Measurements from ENCODE around the gene ITSN2. TPM values are rescaled to one million over a fixed set of nuclear protein-coding genes. Genes with fewer than 3 reads are reported as not detected.

ITSN2 gene
- total and polyA plus RNA-seq, 2 donors (not counting 1 experiment from before 2014, with no cell fraction given): 23.1 to 43.4 TPM

GRCh38 chr2:24301599-24301998 is 58.7 kb downstream of the ITSN2 start:
- H4K20me1 ChIP-seq (ENCODE audit: control insufficient read depth, extremely low read depth, insufficient read depth, low read length): no peaks in the 10 kb centered on the region
- no peak overlapping the region for H3K9ac ChIP-seq (ENCODE audit: insufficient read depth, low read length)
- no peaks in the 10 kb centered on the region for H3K9me3 ChIP-seq (ENCODE audit: control insufficient read depth, insufficient read depth, low read depth, low read length)
- TF ChIP-seq EZH2 (IDR thresholded peaks at IDR 0.05; ENCODE audit: low read length, missing control alignments): no peak
- no peak for TF ChIP-seq CTCF (conservative IDR thresholded peaks at IDR 0.05 in 1 of 2, IDR thresholded peaks at IDR 0.05 in 1 of 2; ENCODE audit: low read depth in 1 of 2, low read length in 2 of 2)
- no peak overlapping the region for H3K4me2 ChIP-seq (ENCODE audit: extremely low read depth, insufficient read depth, low read length)
- H3K27me3 ChIP-seq (ENCODE audit: control insufficient read depth, insufficient read depth, low read length): no peaks in the 10 kb centered on the region
- H3K4me1 ChIP-seq (ENCODE audit: control insufficient read depth, extremely low read depth, insufficient read depth, low read length): no peaks in the 10 kb centered on the region
- no peak overlapping the region for H2AFZ ChIP-seq (ENCODE audit: low read length)
- no peak overlapping the region for H3K4me3 ChIP-seq (replicated peaks in 1 of 4; ENCODE audit: control extremely low read depth in 1 of 4, insufficient read depth in 1 of 4, low read depth in 3 of 4, low read length in 4 of 4)
- H3K36me3 ChIP-seq (ENCODE audit: control insufficient read depth, insufficient read depth, low read length): peaks cover 4% of the 10 kb centered on the region
- no peak for DNase-seq (ENCODE audit: low read depth in 2 of 2)
- H3K79me2 ChIP-seq (ENCODE audit: control insufficient read depth, insufficient read depth, low read length): no peaks in the 10 kb centered on the region
- H3K27ac ChIP-seq (ENCODE audit: insufficient read depth, low read length): no peak overlapping the region

DNA sequence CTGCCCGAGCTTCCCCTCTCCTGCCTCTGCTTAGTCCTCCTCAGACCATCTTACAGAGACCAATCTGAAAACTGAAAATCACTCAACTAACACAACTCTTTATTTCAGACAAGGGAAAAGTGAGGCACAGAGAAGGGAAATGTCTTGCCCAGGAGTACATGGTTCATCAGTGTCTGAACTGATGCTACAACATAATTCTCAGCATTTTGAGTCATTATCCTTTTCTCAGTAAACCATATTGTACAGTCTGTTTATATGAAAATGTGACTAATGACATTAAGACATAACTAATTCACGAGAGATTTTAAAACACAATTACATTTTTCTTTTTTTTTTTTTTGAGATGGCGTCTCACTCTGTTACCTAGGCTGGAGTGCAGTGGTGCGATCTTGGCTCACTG is 62.7 kb downstream of the ITSN2 start:
- Histone ChIP-seq H4K20me1 (ENCODE audit: control insufficient read depth, extremely low read depth, insufficient read depth, low read length) (no peaks in the 10 kb centered on the region), H3K9ac (ENCODE audit: insufficient read depth, low read length) (no peak overlapping the region), H3K27me3 (ENCODE audit: control insufficient read depth, insufficient read depth, low read length) (no peaks in the 10 kb centered on the region), H3K27ac (ENCODE audit: insufficient read depth, low read length) (no peak overlapping the region), H2AFZ (ENCODE audit: low read length) (no peak overlapping the region), H3K4me3 (replicated peaks in 1 of 4; ENCODE audit: control extremely low read depth in 1 of 4, insufficient read depth in 1 of 4, low read depth in 3 of 4, low read length in 4 of 4) (no peak overlapping the region), H3K4me1 (ENCODE audit: control insufficient read depth, extremely low read depth, insufficient read depth, low read length) (no peaks in the 10 kb centered on the region), H3K4me2 (ENCODE audit: extremely low read depth, insufficient read depth, low read length) (no peak overlapping the region), H3K79me2 (ENCODE audit: control insufficient read depth, insufficient read depth, low read length) (no peaks in the 10 kb centered on the region), H3K36me3 (ENCODE audit: control insufficient read depth, insufficient read depth, low read length) (peaks cover 4% of the 10 kb centered on the region), H3K9me3 (ENCODE audit: control insufficient read depth, insufficient read depth, low read depth, low read length) (no peaks in the 10 kb centered on the region)
- DNase-seq (ENCODE audit: low read depth in 2 of 2): no peak
- TF ChIP-seq CTCF (conservative IDR thresholded peaks at IDR 0.05 in 1 of 2, IDR thresholded peaks at IDR 0.05 in 1 of 2; ENCODE audit: low read depth in 1 of 2, low read length in 2 of 2) (no peak), EZH2 (IDR thresholded peaks at IDR 0.05; ENCODE audit: low read length, missing control alignments) (no peak)

DNA sequence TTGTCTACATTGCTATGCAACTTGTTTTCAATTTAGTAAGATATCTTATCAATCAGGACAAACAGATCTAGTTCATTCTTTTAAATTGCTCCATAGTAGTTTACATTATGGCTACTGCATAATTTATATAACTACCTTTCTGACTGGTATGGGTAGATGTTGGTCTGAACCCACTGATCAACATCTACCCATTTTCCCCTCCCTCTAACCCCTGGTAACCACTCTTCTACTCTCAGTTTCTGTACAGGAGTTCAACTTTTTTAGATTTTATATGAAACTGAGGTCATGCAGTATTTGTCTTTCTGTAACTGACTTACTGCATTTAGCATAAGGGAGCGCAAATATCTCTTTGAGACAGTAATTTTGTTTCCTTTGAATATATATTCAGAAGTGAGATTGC is 73.2 kb downstream of the ITSN2 start:
- H3K79me2 ChIP-seq (ENCODE audit: control insufficient read depth, insufficient read depth, low read length): no peaks in the 10 kb centered on the region
- no peaks in the 10 kb centered on the region for H3K27me3 ChIP-seq (ENCODE audit: control insufficient read depth, insufficient read depth, low read length)
- no peak overlapping the region for H3K4me3 ChIP-seq (replicated peaks in 1 of 4; ENCODE audit: control extremely low read depth in 1 of 4, insufficient read depth in 1 of 4, low read depth in 3 of 4, low read length in 4 of 4)
- no peaks in the 10 kb centered on the region for H4K20me1 ChIP-seq (ENCODE audit: control insufficient read depth, extremely low read depth, insufficient read depth, low read length)
- H3K36me3 ChIP-seq (ENCODE audit: control insufficient read depth, insufficient read depth, low read length): no peaks in the 10 kb centered on the region
- DNase-seq (ENCODE audit: low read depth in 2 of 2): no peak
- H2AFZ ChIP-seq (ENCODE audit: low read length): no peak overlapping the region
- no peak overlapping the region for H3K9ac ChIP-seq (ENCODE audit: insufficient read depth, low read length)
- no peak overlapping the region for H3K4me2 ChIP-seq (ENCODE audit: extremely low read depth, insufficient read depth, low read length)
- TF ChIP-seq CTCF (conservative IDR thresholded peaks at IDR 0.05 in 1 of 2, IDR thresholded peaks at IDR 0.05 in 1 of 2; ENCODE audit: low read depth in 1 of 2, low read length in 2 of 2) (no peak), EZH2 (IDR thresholded peaks at IDR 0.05; ENCODE audit: low read length, missing control alignments) (no peak)
- H3K27ac ChIP-seq (ENCODE audit: insufficient read depth, low read length): no peak overlapping the region
- H3K9me3 ChIP-seq (ENCODE audit: control insufficient read depth, insufficient read depth, low read depth, low read length): no peaks in the 10 kb centered on the region
- no peaks in the 10 kb centered on the region for H3K4me1 ChIP-seq (ENCODE audit: control insufficient read depth, extremely low read depth, insufficient read depth, low read length)
